ENCODE results near the gene FOXN4. TPM values are rescaled to one million over a fixed set of nuclear protein-coding genes. Genes with fewer than 3 reads are reported as not detected.
"Not testable (repeated sequence)": the region's sequence is repeated elsewhere in the genome, so short reads cannot be mapped to it uniquely, and the experiment has no call there.

Gene FOXN4
- total RNA-seq, 1 donor from 2014 or later: not detected

GRCh38 chr12:109331301-109331952 is 22.3 kb upstream of the FOXN4 start:
- H3K4me3 ChIP-seq (ENCODE audit: low read depth, low read length): no peak overlapping the region
- DNase-seq (ENCODE audit: low read depth) (no peak), FAIRE-seq (no peak)
- no peaks in the 10 kb centered on the region for H3K36me3 ChIP-seq (ENCODE audit: control insufficient read depth, insufficient read depth, low read length)
- no peaks in the 10 kb centered on the region for H3K27me3 ChIP-seq (ENCODE audit: control insufficient read depth, insufficient read depth, low read length)
- no peak for TF ChIP-seq CTCF (IDR thresholded peaks at IDR 0.05; ENCODE audit: insufficient read depth, low read length, severe bottlenecking)

GRCh38 chr12:109330282-109331230 is 21.5 kb upstream of the FOXN4 start:
- no peaks in the 10 kb centered on the region for H3K36me3 ChIP-seq (ENCODE audit: control insufficient read depth, insufficient read depth, low read length)
- no peaks in the 10 kb centered on the region for H3K27me3 ChIP-seq (ENCODE audit: control insufficient read depth, insufficient read depth, low read length)
- FAIRE-seq (no peak), DNase-seq (ENCODE audit: low read depth) (no peak)
- no peak overlapping the region for H3K4me3 ChIP-seq (ENCODE audit: low read depth, low read length)
- no peak for TF ChIP-seq CTCF (IDR thresholded peaks at IDR 0.05; ENCODE audit: insufficient read depth, low read length, severe bottlenecking)

GRCh38 chr12:109329686-109330085 is 20.6 kb upstream of the FOXN4 start:
- FAIRE-seq: no peak

DNA sequence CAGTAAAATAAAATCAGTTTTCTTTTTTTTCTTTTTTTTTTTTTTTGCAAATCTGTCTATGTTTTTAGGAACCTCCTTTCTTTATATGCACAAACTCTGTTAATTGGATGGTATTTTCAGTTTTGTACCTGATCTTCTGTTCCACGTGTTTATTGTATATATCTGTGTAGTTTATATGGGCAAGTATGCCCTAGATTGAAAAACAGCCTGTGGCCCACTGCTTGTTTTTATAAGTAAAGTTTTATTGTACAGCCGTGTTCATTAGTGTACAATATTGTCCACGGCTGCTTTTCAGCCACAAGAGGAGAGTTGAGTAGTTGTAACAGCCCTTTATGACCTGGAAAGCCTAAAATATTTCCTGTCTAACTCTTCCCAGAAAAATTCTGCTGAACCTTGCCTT is 19.9 kb upstream of the FOXN4 start:
- no peaks in the 10 kb centered on the region for H3K27me3 ChIP-seq (ENCODE audit: control insufficient read depth, insufficient read depth, low read length)
- DNase-seq (ENCODE audit: low read depth) (no peak), FAIRE-seq (no peak)
- H3K36me3 ChIP-seq (ENCODE audit: control insufficient read depth, insufficient read depth, low read length): no peaks in the 10 kb centered on the region
- TF ChIP-seq CTCF (IDR thresholded peaks at IDR 0.05; ENCODE audit: insufficient read depth, low read length, severe bottlenecking): no peak
- no peak overlapping the region for H3K4me3 ChIP-seq (ENCODE audit: low read depth, low read length)

More at GRCh38 chr12:109329686-109330085, 20.6 kb upstream of the FOXN4 start:
- no peaks in the 10 kb centered on the region for H3K36me3 ChIP-seq (ENCODE audit: control insufficient read depth, insufficient read depth, low read length)
- H3K4me3 ChIP-seq (ENCODE audit: low read depth, low read length): no peak overlapping the region
- DNase-seq (ENCODE audit: low read depth): no peak
- TF ChIP-seq CTCF (IDR thresholded peaks at IDR 0.05; ENCODE audit: insufficient read depth, low read length, severe bottlenecking): no peak
- no peaks in the 10 kb centered on the region for H3K27me3 ChIP-seq (ENCODE audit: control insufficient read depth, insufficient read depth, low read length)

DNA sequence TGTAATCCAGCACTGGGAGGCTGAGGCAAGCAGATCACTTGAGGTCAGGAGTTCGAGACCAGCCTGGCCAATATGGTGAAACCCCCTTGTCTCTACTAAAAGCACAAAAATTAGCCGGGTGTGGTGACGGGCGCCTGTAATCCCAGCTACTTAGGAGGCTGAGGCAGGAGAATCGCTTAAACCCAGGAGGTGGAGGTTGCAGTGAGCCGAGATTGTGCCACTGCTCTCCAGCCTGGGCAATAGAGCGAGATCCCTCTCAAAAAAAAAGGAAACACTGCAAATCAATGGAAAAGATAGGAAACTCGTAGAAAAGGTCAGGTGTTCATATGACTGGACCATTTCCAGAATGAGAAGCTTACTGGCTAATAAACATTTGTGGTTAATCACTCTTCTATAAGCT is 12.2 kb upstream of the FOXN4 start:
- FAIRE-seq; H3K4me3 ChIP-seq (ENCODE audit: low read depth, low read length); DNase-seq (ENCODE audit: low read depth); H3K36me3 ChIP-seq (ENCODE audit: control insufficient read depth, insufficient read depth, low read length); H3K27me3 ChIP-seq (ENCODE audit: control insufficient read depth, insufficient read depth, low read length): not testable (repeated sequence)

Data from bronchial epithelial cell (primary cell).